HepG2 (cell line): ENCODE measurements around the gene KISS1R. TPM values are rescaled to one million over a fixed set of nuclear protein-coding genes. Genes with fewer than 3 reads are reported as not detected.

Experiments
- CEBPG ChIP-seq: IDR thresholded peaks from 2 replicates; pipeline ENCODE4 v1.6.1; 2016
- EP300 ChIP-seq, 3 experiments: sonication (generic) in 1 of 3; formaldehyde crosslinking in 1 of 3; IDR thresholded peaks; 2 replicates each; pipeline versions ENCODE4 v1.5.1 to v1.6.1; 2011 to 2020; ENCODE audit warnings: low read depth in 2 of 3, low read length in 2 of 3, borderline replicate concordance in 1 of 3, improper control_type of control experiment in 1 of 3, mild to moderate bottlenecking in 1 of 3, missing genetic modification reagents in 1 of 3, moderate library complexity in 1 of 3
- IRF2 ChIP-seq: IDR thresholded peaks from 2 replicates; pipeline ENCODE4 v1.6.1; 2018; ENCODE audit warnings: missing genetic modification reagents, missing compliant biosample characterization
- KAT8 ChIP-seq: IDR thresholded peaks from 2 replicates; pipeline ENCODE4 v1.6.1; 2016; ENCODE audit warnings: missing genetic modification reagents, missing compliant biosample characterization
- MNT ChIP-seq: fragments of 450-650 bp; IDR thresholded peaks from 2 replicates; pipeline ENCODE4 v1.6.1; 2016
- MTF2 ChIP-seq: sonication (generic); formaldehyde crosslinking; IDR thresholded peaks from 2 replicates; pipeline ENCODE4 v1.5.0; 2020; ENCODE audit warnings: missing genetic modification reagents, borderline replicate concordance
- PTBP1 ChIP-seq: fragments of 200-400 bp; formaldehyde crosslinking; IDR thresholded peaks from 2 replicates; pipeline ENCODE4 v1.6.1; 2018; ENCODE audit warnings: low read length, low read depth; ENCODE audit not compliant: poor library complexity, severe bottlenecking
- ZBTB7B ChIP-seq: sonication (generic); formaldehyde crosslinking; IDR thresholded peaks from 2 replicates; pipeline ENCODE4 v1.4.0; 2020; ENCODE audit warnings: missing genetic modification reagents
- ZC3H4 ChIP-seq: sonication (generic); formaldehyde crosslinking; IDR thresholded peaks from 2 replicates; pipeline ENCODE4 v1.4.0; 2020; ENCODE audit warnings: missing genetic modification reagents, borderline replicate concordance
- ZNF264 ChIP-seq: sonication (generic); formaldehyde crosslinking; IDR thresholded peaks from 2 replicates; pipeline ENCODE4 v1.4.0; 2020; ENCODE audit warnings: missing genetic modification reagents
- ZNF280B ChIP-seq: sonication (generic); formaldehyde crosslinking; IDR thresholded peaks from 2 replicates; pipeline ENCODE4 v1.5.0; 2020; ENCODE audit warnings: missing genetic modification reagents, mild to moderate bottlenecking, borderline replicate concordance
- ZNF367 ChIP-seq: sonication (generic); formaldehyde crosslinking; IDR thresholded peaks from 2 replicates; pipeline ENCODE4 v1.4.0; 2020; ENCODE audit warnings: missing genetic modification reagents, borderline replicate concordance
- ZNF562 ChIP-seq: sonication (generic); formaldehyde crosslinking; IDR thresholded peaks from 2 replicates; pipeline ENCODE4 v1.8.0; 2022; ENCODE audit warnings: missing genetic modification reagents, borderline replicate concordance
- ZSCAN21 ChIP-seq: sonication (generic); formaldehyde crosslinking; IDR thresholded peaks from 2 replicates; pipeline ENCODE4 v1.8.0; 2022; ENCODE audit warnings: mild to moderate bottlenecking, missing genetic modification reagents, moderate library complexity, borderline replicate concordance
- polyA plus RNA-seq, 8 experiments: library from polyadenylated mRNA; depleted of rRNA in 3 of 8; stranded (reverse) in 7 of 8; unstranded in 1 of 8; fragments of >200 nt; fragmentation: Illumina TruSeq in 4 of 8; extraction: Trizol in 4 of 8; gene quantifications; 2 replicates each; pipeline versions ENCODE4 v1.2.1 to v1.2.3, GENCODE V29; 2011 to 2016; ENCODE audit warnings: low read depth in 4 of 8, missing spikeins in 1 of 8, mixed read lengths in 1 of 8; ENCODE audit not compliant: insufficient read depth in 1 of 8
- total RNA-seq, 5 experiments: library from RNA; depleted of rRNA; stranded (reverse); fragments of >200 nt; fragmentation: Illumina TruSeq; extraction: Trizol; gene quantifications; 2 replicates each; pipeline ENCODE4 v1.2.3, GENCODE V29; 2016; ENCODE audit warnings: low read depth in 1 of 5
- TF ChIP-seq, protein P1 (sequence below): sonication (generic); formaldehyde crosslinking; IDR thresholded peaks from 2 replicates; pipeline ENCODE4 v1.9.0; 2022; ENCODE audit warnings: low read depth, missing genetic modification reagents
- TF ChIP-seq, protein P2 (sequence below): sonication (generic); formaldehyde crosslinking; IDR thresholded peaks from 2 replicates; pipeline ENCODE4 v1.5.0; 2020; ENCODE audit warnings: mild to moderate bottlenecking, missing genetic modification reagents
- TF ChIP-seq, protein P3 (sequence below), 2 experiments: IDR thresholded peaks; 2 replicates each; pipeline ENCODE4 v1.6.1; 2011 to 2012; ENCODE audit warnings: low read length in 2 of 2, borderline replicate concordance in 1 of 2, low read depth in 1 of 2, mild to moderate bottlenecking in 1 of 2, moderate library complexity in 1 of 2

Gene KISS1R
- total and polyA plus RNA-seq, 2 of the 13 experiments (the other 11 are each of a cell fraction or from before 2014, with no cell fraction given) = 1.1 to 10.2 TPM

DNA sequence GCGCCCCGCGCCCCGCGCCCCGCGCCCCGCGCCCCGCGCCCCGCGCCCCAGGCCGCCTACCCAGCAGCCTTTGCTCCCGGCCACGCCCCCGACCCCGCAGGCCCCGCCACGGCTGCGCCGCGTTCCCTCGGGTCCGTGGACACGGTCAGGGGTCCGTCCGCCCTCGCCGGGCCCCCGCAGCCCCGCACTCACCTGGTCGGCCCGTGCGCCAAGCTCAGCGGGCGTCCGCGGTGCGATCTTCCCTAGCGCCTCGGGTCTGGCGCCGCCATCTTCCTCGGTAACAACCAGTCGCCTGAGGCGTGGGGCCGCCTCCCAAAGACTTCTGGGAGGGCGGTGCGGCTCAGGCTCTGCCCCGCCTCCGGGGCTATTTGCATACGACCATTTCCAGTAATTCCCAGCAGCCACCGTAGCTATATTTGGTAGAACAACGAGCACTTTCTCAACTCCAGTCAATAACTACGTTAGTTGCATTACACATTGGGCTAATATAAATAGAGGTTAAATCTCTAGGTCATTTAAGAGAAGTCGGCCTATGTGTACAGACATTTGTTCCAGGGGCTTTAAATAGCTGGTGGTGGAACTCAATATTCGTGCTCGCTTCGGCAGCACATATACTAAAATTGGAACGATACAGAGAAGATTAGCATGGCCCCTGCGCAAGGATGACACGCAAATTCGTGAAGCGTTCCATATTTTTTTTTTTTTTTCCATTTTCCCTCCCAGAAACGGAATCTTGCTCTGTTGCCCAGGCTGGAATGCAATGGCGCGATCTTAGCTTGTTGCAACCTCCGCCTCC lies 24.0 kb upstream of the KISS1R start, which contains the start of the genes MED16 and RNU6-9 (continued):
- TF ChIP-seq ZNF280B (CRISPR knock-in tag) (no peak), ZSCAN21 (CRISPR knock-in tag) (peak; percentile 53; the same call in 1 of the 2 replicates), ZNF264 (CRISPR knock-in tag) (peak; percentile 84; the same call in 1 of the 2 replicates), CEBPG (CRISPR knock-in tag) (no peak), ZNF367 (CRISPR knock-in tag) (no peak), MNT (peak; percentile 3; the same call in 1 of the 2 replicates), ZBTB7B (CRISPR knock-in tag) (no peak), IRF2 (peak; percentile 26; the same call in 1 of the 2 replicates), PTBP1 (no peak), EP300 (IDR thresholded peaks at IDR 0.05; ENCODE audit: low read depth in 2 of 2, low read length in 2 of 2) (no peak), EP300 (CRISPR knock-in tag; IDR thresholded peaks at IDR 0.05; ENCODE audit: borderline replicate concordance) (no peak), ZNF562 (CRISPR knock-in tag) (no peak), MTF2 (CRISPR knock-in tag) (no peak), KAT8 (0 out of 2 replicates have a peak, but pooled peaks have one; percentile 41), ZC3H4 (no peak)
- TF ChIP-seq, protein P1, sequence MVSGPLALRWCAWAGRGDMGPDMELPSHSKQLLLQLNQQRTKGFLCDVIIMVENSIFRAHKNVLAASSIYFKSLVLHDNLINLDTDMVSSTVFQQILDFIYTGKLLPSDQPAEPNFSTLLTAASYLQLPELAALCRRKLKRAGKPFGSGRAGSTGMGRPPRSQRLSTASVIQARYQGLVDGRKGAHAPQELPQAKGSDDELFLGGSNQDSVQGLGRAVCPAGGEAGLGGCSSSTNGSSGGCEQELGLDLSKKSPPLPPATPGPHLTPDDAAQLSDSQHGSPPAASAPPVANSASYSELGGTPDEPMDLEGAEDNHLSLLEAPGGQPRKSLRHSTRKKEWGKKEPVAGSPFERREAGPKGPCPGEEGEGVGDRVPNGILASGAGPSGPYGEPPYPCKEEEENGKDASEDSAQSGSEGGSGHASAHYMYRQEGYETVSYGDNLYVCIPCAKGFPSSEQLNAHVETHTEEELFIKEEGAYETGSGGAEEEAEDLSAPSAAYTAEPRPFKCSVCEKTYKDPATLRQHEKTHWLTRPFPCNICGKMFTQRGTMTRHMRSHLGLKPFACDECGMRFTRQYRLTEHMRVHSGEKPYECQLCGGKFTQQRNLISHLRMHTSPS = no peak
- TF ChIP-seq, protein P2, sequence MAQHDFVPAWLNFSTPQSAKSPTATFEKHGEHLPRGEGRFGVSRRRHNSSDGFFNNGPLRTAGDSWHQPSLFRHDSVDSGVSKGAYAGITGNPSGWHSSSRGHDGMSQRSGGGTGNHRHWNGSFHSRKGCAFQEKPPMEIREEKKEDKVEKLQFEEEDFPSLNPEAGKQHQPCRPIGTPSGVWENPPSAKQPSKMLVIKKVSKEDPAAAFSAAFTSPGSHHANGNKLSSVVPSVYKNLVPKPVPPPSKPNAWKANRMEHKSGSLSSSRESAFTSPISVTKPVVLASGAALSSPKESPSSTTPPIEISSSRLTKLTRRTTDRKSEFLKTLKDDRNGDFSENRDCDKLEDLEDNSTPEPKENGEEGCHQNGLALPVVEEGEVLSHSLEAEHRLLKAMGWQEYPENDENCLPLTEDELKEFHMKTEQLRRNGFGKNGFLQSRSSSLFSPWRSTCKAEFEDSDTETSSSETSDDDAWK = no peak
- TF ChIP-seq, protein P3, sequence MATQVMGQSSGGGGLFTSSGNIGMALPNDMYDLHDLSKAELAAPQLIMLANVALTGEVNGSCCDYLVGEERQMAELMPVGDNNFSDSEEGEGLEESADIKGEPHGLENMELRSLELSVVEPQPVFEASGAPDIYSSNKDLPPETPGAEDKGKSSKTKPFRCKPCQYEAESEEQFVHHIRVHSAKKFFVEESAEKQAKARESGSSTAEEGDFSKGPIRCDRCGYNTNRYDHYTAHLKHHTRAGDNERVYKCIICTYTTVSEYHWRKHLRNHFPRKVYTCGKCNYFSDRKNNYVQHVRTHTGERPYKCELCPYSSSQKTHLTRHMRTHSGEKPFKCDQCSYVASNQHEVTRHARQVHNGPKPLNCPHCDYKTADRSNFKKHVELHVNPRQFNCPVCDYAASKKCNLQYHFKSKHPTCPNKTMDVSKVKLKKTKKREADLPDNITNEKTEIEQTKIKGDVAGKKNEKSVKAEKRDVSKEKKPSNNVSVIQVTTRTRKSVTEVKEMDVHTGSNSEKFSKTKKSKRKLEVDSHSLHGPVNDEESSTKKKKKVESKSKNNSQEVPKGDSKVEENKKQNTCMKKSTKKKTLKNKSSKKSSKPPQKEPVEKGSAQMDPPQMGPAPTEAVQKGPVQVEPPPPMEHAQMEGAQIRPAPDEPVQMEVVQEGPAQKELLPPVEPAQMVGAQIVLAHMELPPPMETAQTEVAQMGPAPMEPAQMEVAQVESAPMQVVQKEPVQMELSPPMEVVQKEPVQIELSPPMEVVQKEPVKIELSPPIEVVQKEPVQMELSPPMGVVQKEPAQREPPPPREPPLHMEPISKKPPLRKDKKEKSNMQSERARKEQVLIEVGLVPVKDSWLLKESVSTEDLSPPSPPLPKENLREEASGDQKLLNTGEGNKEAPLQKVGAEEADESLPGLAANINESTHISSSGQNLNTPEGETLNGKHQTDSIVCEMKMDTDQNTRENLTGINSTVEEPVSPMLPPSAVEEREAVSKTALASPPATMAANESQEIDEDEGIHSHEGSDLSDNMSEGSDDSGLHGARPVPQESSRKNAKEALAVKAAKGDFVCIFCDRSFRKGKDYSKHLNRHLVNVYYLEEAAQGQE (IDR thresholded peaks at IDR 0.05; ENCODE audit: borderline replicate concordance in 1 of 2, low read depth in 1 of 2, low read length in 2 of 2) = no peak
